Measurements from ENCODE around the gene RGS3.

Gene RGS3

GRCh38 chr9:113584428-113585084 is 121.0 kb downstream of the RGS3 start:
- Histone ChIP-seq H3K27me3 (replicated peaks; ENCODE audit: control insufficient read depth, insufficient read depth, low read length) (no peaks in the 10 kb centered on the region), H3K36me3 (ENCODE audit: control insufficient read depth, insufficient read depth, low read length) (peaks cover 24% of the 10 kb centered on the region), H3K4me3 (replicated peaks; ENCODE audit: low read depth, low read length) (no peak overlapping the region)
- DNase-seq (ENCODE audit: extremely low read depth, insufficient read length): no peak
- TF ChIP-seq, protein P1, sequence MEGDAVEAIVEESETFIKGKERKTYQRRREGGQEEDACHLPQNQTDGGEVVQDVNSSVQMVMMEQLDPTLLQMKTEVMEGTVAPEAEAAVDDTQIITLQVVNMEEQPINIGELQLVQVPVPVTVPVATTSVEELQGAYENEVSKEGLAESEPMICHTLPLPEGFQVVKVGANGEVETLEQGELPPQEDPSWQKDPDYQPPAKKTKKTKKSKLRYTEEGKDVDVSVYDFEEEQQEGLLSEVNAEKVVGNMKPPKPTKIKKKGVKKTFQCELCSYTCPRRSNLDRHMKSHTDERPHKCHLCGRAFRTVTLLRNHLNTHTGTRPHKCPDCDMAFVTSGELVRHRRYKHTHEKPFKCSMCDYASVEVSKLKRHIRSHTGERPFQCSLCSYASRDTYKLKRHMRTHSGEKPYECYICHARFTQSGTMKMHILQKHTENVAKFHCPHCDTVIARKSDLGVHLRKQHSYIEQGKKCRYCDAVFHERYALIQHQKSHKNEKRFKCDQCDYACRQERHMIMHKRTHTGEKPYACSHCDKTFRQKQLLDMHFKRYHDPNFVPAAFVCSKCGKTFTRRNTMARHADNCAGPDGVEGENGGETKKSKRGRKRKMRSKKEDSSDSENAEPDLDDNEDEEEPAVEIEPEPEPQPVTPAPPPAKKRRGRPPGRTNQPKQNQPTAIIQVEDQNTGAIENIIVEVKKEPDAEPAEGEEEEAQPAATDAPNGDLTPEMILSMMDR (IDR thresholded peaks at IDR 0.05; ENCODE audit: insufficient read depth, low read length, poor library complexity, severe bottlenecking): no peak

DNA sequence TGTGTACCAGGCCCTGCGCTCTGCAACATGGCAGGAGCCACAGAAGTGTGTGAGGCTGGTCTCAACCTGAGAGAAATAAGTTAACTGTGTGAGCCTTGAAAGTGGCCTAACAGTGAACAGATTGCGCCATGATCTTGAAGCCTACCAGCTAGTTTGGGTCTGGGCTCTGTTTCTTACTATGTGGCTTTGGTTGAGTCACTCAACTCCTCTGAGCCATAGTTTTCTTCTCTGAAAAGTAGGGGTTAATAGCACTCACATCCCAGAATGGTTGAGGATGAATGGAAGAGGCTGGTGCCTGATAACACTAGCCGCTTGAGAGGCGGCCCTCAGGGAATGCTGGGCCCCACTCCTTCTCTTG is 121.5 kb downstream of the RGS3 start:
- DNase-seq (ENCODE audit: extremely low read depth, insufficient read length): no peak
- no peak overlapping the region for H3K4me3 ChIP-seq (replicated peaks; ENCODE audit: low read depth, low read length)
- H3K27me3 ChIP-seq (replicated peaks; ENCODE audit: control insufficient read depth, insufficient read depth, low read length): no peaks in the 10 kb centered on the region
- peaks cover 24% of the 10 kb centered on the region for H3K36me3 ChIP-seq (ENCODE audit: control insufficient read depth, insufficient read depth, low read length)
- TF ChIP-seq, protein P1 (IDR thresholded peaks at IDR 0.05; ENCODE audit: insufficient read depth, low read length, poor library complexity, severe bottlenecking): no peak

DNA sequence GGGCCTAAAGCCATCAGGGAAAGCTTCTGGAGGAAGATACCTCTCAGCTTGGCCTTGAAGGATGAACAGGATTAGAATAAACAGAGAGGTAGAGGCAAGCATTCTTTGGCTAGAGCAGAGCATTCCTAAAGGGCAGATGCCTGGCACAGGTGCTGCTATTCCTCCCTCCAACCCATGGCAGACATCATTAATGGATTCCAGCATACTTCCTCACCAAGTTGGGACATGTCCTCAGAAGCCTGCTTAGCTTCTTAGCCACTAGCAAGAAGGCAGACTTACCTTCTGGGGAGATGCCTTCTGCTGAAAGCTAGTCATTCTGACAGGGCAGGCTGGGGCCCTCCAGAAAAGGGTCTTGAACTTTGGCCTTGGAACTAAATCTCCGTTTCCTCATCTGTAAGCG is 122.0 kb downstream of the RGS3 start:
- TF ChIP-seq, protein P1 (IDR thresholded peaks at IDR 0.05; ENCODE audit: insufficient read depth, low read length, poor library complexity, severe bottlenecking): no peak
- no peak overlapping the region for H3K4me3 ChIP-seq (replicated peaks; ENCODE audit: low read depth, low read length)

GRCh38 chr9:113587471-113588031 is 124.0 kb downstream of the RGS3 start:
- TF ChIP-seq, protein P1 (IDR thresholded peaks at IDR 0.05; ENCODE audit: insufficient read depth, low read length, poor library complexity, severe bottlenecking): peak; percentile 4
- Histone ChIP-seq H3K4me3 (replicated peaks; ENCODE audit: low read depth, low read length) (no peak overlapping the region), H3K36me3 (ENCODE audit: control insufficient read depth, insufficient read depth, low read length) (peaks cover 31% of the 10 kb centered on the region), H3K27me3 (replicated peaks; ENCODE audit: control insufficient read depth, insufficient read depth, low read length) (no peaks in the 10 kb centered on the region)
- no peak for DNase-seq (ENCODE audit: extremely low read depth, insufficient read length)

More for the DNA sequence above, 122.0 kb downstream of the RGS3 start:
- no peak for DNase-seq (ENCODE audit: extremely low read depth, insufficient read length)
- Histone ChIP-seq H3K36me3 (ENCODE audit: control insufficient read depth, insufficient read depth, low read length) (peaks cover 24% of the 10 kb centered on the region), H3K27me3 (replicated peaks; ENCODE audit: control insufficient read depth, insufficient read depth, low read length) (no peaks in the 10 kb centered on the region)

DNA sequence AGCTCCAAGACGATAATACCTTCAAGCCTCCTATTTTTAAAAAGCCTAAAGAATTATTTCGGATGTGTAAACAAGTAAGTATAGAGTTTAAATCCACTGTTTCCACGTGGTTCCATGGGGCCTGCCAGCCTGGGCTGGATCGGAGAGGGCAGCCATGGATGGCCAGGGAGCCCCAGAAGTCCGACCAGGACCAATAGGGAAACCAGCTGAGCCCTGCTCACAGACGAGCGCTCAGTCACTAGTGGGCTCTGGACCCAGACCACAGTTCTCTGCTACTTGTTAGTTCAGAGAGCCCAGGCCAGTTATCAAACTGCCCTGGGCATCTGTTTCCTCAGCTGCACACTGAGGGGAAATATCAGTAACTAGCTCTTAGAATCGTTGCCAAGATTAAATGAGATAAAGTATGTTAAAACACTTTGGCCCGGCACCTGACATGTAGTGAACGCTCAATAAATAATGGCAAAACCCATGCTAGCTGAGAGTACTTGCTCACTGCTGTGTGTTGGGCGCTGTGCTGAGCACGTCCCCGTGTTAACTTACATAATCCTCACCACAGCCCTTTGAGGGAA is 124.8 kb downstream of the RGS3 start:
- TF ChIP-seq, protein P1 (IDR thresholded peaks at IDR 0.05; ENCODE audit: insufficient read depth, low read length, poor library complexity, severe bottlenecking): no peak
- DNase-seq (ENCODE audit: extremely low read depth, insufficient read length): no peak
- Histone ChIP-seq H3K36me3 (ENCODE audit: control insufficient read depth, insufficient read depth, low read length) (peaks cover 31% of the 10 kb centered on the region), H3K4me3 (replicated peaks; ENCODE audit: low read depth, low read length) (no peak overlapping the region), H3K27me3 (replicated peaks; ENCODE audit: control insufficient read depth, insufficient read depth, low read length) (no peaks in the 10 kb centered on the region)

Data from GM06990 (cell line).